CD4-positive, alpha-beta memory T cell (primary cell): Measurements from ENCODE around the gene TTI1. TPM values are rescaled to one million over a fixed set of nuclear protein-coding genes. Genes with fewer than 3 reads are reported as not detected.

Experiments
- CTCF ChIA-PET: fragments of 350-600 bp; sonication (Branson Sonifier 250); formaldehyde crosslinking; loops from one replicate; lab custom pipeline; 2021; ENCODE audit warnings: inconsistent platforms; ENCODE audit not compliant: partially characterized antibody; lab: Charles Lee
- POLR2A ChIA-PET: fragments of 350-600 bp; sonication (Branson Sonifier 250); formaldehyde crosslinking; loops from one replicate; lab custom pipeline; 2021; ENCODE audit not compliant: partially characterized antibody; lab: Charles Lee
- DNase-seq, 5 donors: peaks; one replicate each; pipeline versions ENCODE4 v3.0.0 to v3.0.0-alpha.2; 2020 to 2022; ENCODE audit warnings: mixed read lengths in 1 of 5
- H3K27ac ChIP-seq: one replicate; pipeline ENCODE4 v1.7.0; 2013; ENCODE audit warnings: low read depth, low read length
- H3K27me3 ChIP-seq: 2 replicates; pipeline ENCODE4 v1.7.0; 2013; ENCODE audit warnings: mild to moderate bottlenecking, low read length, moderate library complexity; ENCODE audit not compliant: insufficient read depth
- H3K36me3 ChIP-seq: 2 replicates; pipeline ENCODE4 v1.7.0; 2013; ENCODE audit warnings: mild to moderate bottlenecking, low read length, moderate library complexity; ENCODE audit not compliant: insufficient read depth
- H3K4me1 ChIP-seq: 2 replicates; pipeline ENCODE4 v1.7.0; 2013; ENCODE audit warnings: mild to moderate bottlenecking, low read length, moderate library complexity; ENCODE audit not compliant: insufficient read depth
- H3K4me3 ChIP-seq, 2 donors: one replicate each; pipeline ENCODE4 v1.7.0; 2013; ENCODE audit warnings: low read length in 2 of 2, mild to moderate bottlenecking in 1 of 2
- H3K9me3 ChIP-seq, 2 donors: one replicate each; pipeline ENCODE4 v1.7.0; 2013; ENCODE audit warnings: low read length in 2 of 2, control low read depth in 1 of 2; ENCODE audit not compliant: control insufficient read depth in 1 of 2
- H3K27ac Mint-ChIP-seq, 7 donors: one replicate each; pipeline ENCODE4 v1.8.0; 2020 to 2021; ENCODE audit warnings: mixed read lengths in 7 of 7, mild to moderate bottlenecking in 6 of 7, inconsistent platforms in 3 of 7, moderate library complexity in 3 of 7
- H3K27me3 Mint-ChIP-seq, 2 donors: one replicate each; pipeline ENCODE4 v1.8.0; 2020 to 2021; ENCODE audit warnings: mixed read lengths in 2 of 2
- H3K36me3 Mint-ChIP-seq, 2 donors: one replicate each; pipeline ENCODE4 v1.8.0; 2020 to 2021; ENCODE audit warnings: mixed read lengths in 2 of 2, inconsistent platforms in 1 of 2, mild to moderate bottlenecking in 1 of 2
- H3K4me1 Mint-ChIP-seq, 4 donors: one replicate each; pipeline ENCODE4 v1.8.0; 2020 to 2021; ENCODE audit warnings: mixed read lengths in 4 of 4, mild to moderate bottlenecking in 1 of 4
- H3K4me3 Mint-ChIP-seq, 8 donors: one replicate each; pipeline ENCODE4 v1.8.0; 2020 to 2021; ENCODE audit warnings: mixed read lengths in 8 of 8, mild to moderate bottlenecking in 7 of 8, moderate library complexity in 6 of 8, inconsistent platforms in 3 of 8
- H3K9me3 Mint-ChIP-seq, 8 donors: one replicate each; pipeline ENCODE4 v1.8.0; 2020 to 2021; ENCODE audit warnings: mixed read lengths in 8 of 8, mild to moderate bottlenecking in 5 of 8, inconsistent platforms in 3 of 8, moderate library complexity in 1 of 8
- intact Hi-C: fragments of 100-400 bp; cut with micrococcal nuclease; formaldehyde crosslinking; loops from one replicate; pipeline ENCODE4 v1.15.1; 2023
- polyA plus RNA-seq, 2 donors: library from polyadenylated mRNA; unstranded; fragments of 300-500 nt; fragmentation: Illumina TruSeq; gene quantifications; one replicate each; pipeline ENCODE4 v1.2.3, GENCODE V29; 2021
- total RNA-seq, 2 experiments: library from RNA; stranded (reverse); gene quantifications; one replicate each; pipeline ENCODE4 v1.2.3, GENCODE V29; 2021

Gene TTI1
- total and polyA plus RNA-seq, 4 experiments from 2014 or later: 13.0 to 26.6 (median 22.9) TPM

DNA sequence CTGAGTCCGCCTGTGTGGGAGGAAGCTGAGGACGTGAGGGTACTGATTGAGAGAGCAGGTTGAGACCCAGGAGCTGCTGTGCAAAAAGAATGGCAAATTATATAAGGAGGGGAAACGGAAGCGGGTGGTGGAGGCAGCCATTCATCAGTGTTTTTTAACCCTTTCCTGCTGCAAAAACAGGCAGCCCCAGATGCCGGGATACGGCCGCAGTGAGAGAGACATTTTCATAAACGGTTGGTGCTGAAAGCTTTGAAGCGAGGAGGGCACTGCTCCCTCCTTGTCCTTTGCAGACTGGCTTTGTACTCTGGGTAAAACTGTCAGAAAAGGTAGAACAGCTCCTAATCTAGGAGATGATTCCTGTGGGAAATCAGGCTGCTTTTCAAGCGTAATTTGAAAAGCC, 56.4 kb downstream of the TTI1 start:
- Mint-ChIP-seq H3K27me3 (no peaks in the 10 kb centered on the region), H3K36me3 (peaks cover 22 to 41% of the 10 kb centered on the region in 2 donors), H3K4me3 (no peak overlapping the region), H3K27ac (no peak overlapping the region), H3K4me1 (peaks cover 0 to 6% (median 3%) of the 10 kb centered on the region in 4 donors), H3K9me3 (peaks cover 0 to 6% (median 0%) of the 10 kb centered on the region in 8 donors)
- no peak overlapping the region for H3K4me3 ChIP-seq
- intact Hi-C loops: no loop called here
- no peaks in the 10 kb centered on the region for H3K4me1 ChIP-seq
- H3K36me3 ChIP-seq: no peaks in the 10 kb centered on the region
- no peak for DNase-seq
- H3K27ac ChIP-seq: no peak overlapping the region
- no peaks in the 10 kb centered on the region for H3K9me3 ChIP-seq
- H3K27me3 ChIP-seq: no peaks in the 10 kb centered on the region
- POLR2A ChIA-PET: no interaction called here
- CTCF ChIA-PET: no interaction called here

DNA sequence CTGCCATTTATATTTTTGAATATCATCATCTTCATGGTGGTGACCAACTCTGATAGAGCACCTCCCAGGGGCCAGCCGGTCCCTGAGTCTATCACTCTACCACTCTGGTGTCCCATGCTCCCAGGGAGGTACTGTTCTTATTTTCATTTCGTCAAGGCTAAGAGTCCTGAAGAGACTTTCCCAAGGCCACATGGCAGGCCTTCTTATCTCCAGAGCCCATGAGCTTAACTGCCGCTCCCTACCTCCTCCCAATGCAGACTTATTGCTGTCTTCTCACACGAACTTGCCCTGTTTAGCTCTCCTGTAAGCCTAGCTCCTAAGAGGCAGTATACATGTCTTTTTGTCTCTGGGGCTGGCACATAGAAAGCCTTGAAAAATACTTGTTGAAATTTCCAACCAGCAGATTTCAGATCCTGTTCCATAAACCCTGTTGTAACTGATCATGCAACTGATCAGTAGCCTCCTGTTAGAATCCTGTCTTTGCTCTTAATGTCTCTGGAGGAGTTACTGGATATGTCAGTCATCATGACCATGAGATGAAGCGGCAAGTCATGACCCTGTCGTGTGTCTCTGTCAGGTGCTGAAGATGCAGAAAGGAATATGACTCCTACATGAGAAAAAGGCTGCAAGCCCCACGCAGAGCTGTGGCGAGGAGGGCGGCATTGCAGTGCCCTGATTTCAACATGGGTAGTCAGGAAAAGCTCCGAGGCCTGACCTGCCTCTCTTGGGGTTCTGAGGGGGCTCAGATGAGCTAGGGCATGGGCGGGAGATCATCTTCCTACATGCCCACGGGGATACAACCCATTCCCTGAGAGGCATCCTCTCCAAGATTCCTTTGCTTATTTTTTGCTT, 60.0 kb downstream of the TTI1 start:
- H3K9me3 Mint-ChIP-seq: peaks cover 4 to 27% (median 13%) of the 10 kb centered on the region in 8 donors
- POLR2A ChIA-PET: no interaction called here
- no peaks in the 10 kb centered on the region for H3K27me3 Mint-ChIP-seq
- H3K4me3 Mint-ChIP-seq: no peak overlapping the region
- CTCF ChIA-PET: no interaction called here
- no peak for DNase-seq
- peaks cover 24 to 35% of the 10 kb centered on the region in 2 donors for H3K36me3 Mint-ChIP-seq
- H3K27ac Mint-ChIP-seq: no peak overlapping the region
- no peaks in the 10 kb centered on the region for H3K27me3 ChIP-seq
- peaks cover 0 to 4% of the 10 kb centered on the region in 2 donors for H3K9me3 ChIP-seq
- H3K4me3 ChIP-seq: no peak overlapping the region
- no peak overlapping the region for H3K27ac ChIP-seq
- peaks cover 0 to 6% (median 3%) of the 10 kb centered on the region in 4 donors for H3K4me1 Mint-ChIP-seq
- H3K4me1 ChIP-seq: no peaks in the 10 kb centered on the region
- H3K36me3 ChIP-seq: no peaks in the 10 kb centered on the region
- intact Hi-C loops: no loop called here

DNA sequence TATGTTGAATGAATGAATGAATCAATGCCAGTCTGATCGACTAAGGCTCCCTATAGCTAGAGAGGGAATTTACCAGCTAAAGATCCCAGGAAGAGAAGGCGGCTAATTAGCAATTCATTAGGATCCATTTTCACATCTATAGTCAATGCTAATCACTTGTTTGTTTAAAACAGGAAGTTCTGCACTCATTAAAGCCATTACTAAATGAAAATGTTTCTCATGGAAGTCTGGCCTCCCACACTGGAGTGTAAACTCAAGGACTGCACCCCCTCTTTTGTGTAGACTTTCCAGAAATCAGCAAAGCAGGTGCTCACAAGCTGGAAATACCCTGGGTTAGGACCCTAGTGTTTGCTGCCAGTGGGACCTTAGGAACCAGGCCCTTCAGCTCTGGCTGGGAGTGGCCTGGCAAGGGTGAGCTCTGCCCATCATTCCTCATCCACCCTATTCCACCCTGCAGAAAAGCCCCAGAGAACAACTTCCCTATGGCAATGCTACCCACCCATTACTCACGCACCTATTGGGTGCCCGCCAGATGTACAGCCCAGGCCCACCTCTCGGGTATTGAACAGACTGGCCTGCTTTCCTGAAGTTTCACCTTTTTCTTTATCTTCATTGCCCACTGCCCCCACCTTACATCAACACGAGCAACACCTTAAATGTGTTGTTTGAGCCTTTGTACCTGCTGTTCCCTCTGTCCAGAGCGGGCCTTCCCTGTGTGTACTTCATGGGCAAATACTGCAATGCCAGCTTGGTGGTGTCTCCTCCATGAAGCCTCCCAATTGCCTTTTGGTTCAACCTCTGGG, 60.8 kb downstream of the TTI1 start:
- Mint-ChIP-seq H3K27me3 (no peaks in the 10 kb centered on the region), H3K4me1 (peaks cover 0 to under 1% (median 0%) of the 10 kb centered on the region in 4 donors), H3K27ac (no peak overlapping the region), H3K4me3 (no peak overlapping the region), H3K36me3 (peaks cover 26 to 35% of the 10 kb centered on the region in 2 donors), H3K9me3 (peaks cover 4 to 35% (median 20%) of the 10 kb centered on the region in 8 donors)
- H3K27me3 ChIP-seq: no peaks in the 10 kb centered on the region
- DNase-seq: no peak
- H3K4me1 ChIP-seq: no peaks in the 10 kb centered on the region
- H3K36me3 ChIP-seq: no peaks in the 10 kb centered on the region
- H3K4me3 ChIP-seq: no peak overlapping the region
- intact Hi-C loops: no loop called here
- ChIA-PET CTCF (no interaction called here), POLR2A (no interaction called here)
- no peak overlapping the region for H3K27ac ChIP-seq
- H3K9me3 ChIP-seq: peaks cover 0 to 4% of the 10 kb centered on the region in 2 donors

DNA sequence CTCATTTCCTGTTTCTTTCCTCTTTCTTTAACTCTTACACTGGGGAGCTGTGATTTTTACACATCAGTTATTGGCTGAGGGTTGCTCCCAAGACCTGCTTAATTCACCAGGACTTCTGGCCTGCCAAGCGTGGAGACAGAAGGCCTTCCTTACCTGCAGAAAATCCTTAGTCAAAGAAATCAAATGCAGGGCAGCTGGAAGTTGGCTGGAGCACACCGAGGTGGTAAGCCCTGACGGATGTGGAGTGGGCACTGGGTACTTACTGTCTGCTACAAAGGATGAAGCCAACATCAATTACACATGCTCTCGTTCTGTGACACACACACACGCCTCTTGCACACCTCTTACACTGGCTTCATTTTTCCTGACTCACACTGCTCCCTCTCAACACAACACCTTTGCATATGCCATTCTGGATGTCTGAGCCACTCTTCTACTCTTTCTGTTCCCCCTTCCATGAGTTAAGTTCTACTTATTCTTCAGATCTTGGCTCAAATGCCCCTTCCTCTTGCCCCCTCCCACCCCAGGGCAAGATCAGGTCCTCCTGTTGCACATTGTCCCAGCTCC, 61.6 kb downstream of the TTI1 start:
- Histone ChIP-seq H3K36me3 (no peaks in the 10 kb centered on the region), H3K27ac (no peak overlapping the region), H3K4me3 (no peak overlapping the region), H3K27me3 (no peaks in the 10 kb centered on the region), H3K9me3 (peaks cover 0 to 4% of the 10 kb centered on the region in 2 donors), H3K4me1 (no peaks in the 10 kb centered on the region)
- intact Hi-C loops: no loop called here
- DNase-seq: no peak
- ChIA-PET POLR2A (no interaction called here), CTCF (no interaction called here)
- peaks cover 25 to 35% of the 10 kb centered on the region in 2 donors for H3K36me3 Mint-ChIP-seq
- peaks cover 4 to 43% (median 28%) of the 10 kb centered on the region in 8 donors for H3K9me3 Mint-ChIP-seq
- H3K4me3 Mint-ChIP-seq: no peak overlapping the region
- no peak overlapping the region for H3K27ac Mint-ChIP-seq
- H3K27me3 Mint-ChIP-seq: no peaks in the 10 kb centered on the region
- H3K4me1 Mint-ChIP-seq: no peaks in the 10 kb centered on the region

DNA sequence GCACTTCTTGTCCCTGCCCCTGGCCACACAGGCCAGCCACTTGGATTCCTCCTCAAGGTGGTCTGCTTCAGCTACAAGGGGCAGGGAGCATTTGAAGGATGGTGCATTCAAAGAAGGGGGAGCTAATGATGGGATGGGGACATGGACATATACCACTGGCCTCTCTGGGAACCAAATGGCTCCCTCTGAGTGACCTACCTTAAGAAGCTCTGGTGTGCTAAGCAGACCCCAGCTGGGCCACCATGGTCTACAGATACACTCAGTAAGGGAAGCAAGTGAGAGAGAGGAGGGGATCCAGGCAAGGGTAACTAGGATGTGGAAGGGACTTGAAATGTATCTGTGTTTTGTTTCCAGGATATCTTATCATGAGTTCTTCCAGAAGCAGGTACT, 62.4 kb downstream of the TTI1 start:
- no peak for DNase-seq
- intact Hi-C loops: no loop called here
- CTCF ChIA-PET: no interaction called here
- no peaks in the 10 kb centered on the region for H3K27me3 Mint-ChIP-seq
- H3K4me3 ChIP-seq: no peak overlapping the region
- no peak overlapping the region for H3K4me3 Mint-ChIP-seq
- H3K27me3 ChIP-seq: no peaks in the 10 kb centered on the region
- H3K27ac Mint-ChIP-seq: no peak overlapping the region
- H3K36me3 Mint-ChIP-seq: peaks cover 28 to 32% of the 10 kb centered on the region in 2 donors
- peaks cover 0 to 4% of the 10 kb centered on the region in 2 donors for H3K9me3 ChIP-seq
- H3K9me3 Mint-ChIP-seq: peaks cover 7 to 50% (median 35%) of the 10 kb centered on the region in 8 donors
- no peaks in the 10 kb centered on the region for H3K4me1 Mint-ChIP-seq
- no peaks in the 10 kb centered on the region for H3K36me3 ChIP-seq
- H3K27ac ChIP-seq: no peak overlapping the region
- POLR2A ChIA-PET: no interaction called here
- H3K4me1 ChIP-seq: no peaks in the 10 kb centered on the region

DNA sequence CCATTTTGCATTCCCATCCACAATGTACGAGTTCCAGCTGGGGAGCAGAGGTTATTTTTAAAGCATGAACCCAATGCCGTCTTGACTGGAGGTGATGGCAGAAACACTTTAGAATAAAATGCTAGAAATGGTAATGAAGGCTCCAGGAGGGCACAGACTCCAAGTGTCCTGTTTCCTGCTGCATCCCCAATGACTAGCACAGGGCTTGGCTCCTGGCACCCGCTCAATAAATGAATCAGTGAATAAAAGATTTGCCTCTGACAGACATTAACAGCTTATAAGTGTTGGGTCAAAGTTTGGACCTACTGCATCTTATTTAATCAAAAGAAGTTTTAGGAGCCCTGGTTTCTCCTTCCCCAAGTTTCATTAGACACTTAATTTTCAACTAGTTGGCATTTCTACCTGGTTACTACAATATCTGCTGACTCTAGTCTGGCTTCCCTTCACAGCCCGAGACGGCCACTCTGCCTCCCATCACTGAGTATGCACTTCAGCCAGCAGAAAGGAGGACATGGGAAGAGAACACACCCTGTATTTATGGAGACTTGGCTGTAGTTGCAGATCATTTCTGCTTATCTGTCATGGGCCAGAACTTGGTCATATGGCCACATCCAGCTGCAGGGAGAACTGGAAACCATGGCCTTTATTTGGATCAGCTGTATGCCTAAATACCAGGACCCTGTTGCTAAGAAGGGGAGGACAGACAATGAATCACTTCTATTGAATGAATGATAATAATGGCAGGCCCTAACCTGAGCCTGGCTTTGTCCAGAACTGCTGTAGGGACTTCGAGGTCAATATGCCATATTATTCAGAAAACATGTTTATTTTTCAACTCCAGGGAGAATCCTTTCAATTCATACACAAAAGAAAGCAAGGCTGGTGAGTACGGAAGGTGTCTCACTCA, 63.1 kb downstream of the TTI1 start:
- no peak overlapping the region for H3K4me3 ChIP-seq
- Mint-ChIP-seq H3K4me3 (no peak overlapping the region), H3K36me3 (peaks cover 28 to 32% of the 10 kb centered on the region in 2 donors), H3K9me3 (peaks cover 7 to 53% (median 36%) of the 10 kb centered on the region in 8 donors), H3K27me3 (no peaks in the 10 kb centered on the region), H3K27ac (no peak overlapping the region), H3K4me1 (no peaks in the 10 kb centered on the region)
- no peak for DNase-seq
- ChIA-PET POLR2A (no interaction called here), CTCF (no interaction called here)
- H3K36me3 ChIP-seq: no peaks in the 10 kb centered on the region
- H3K9me3 ChIP-seq: peaks cover 0 to 4% of the 10 kb centered on the region in 2 donors
- no peaks in the 10 kb centered on the region for H3K27me3 ChIP-seq
- no peak overlapping the region for H3K27ac ChIP-seq
- no peaks in the 10 kb centered on the region for H3K4me1 ChIP-seq
- intact Hi-C loops: no loop called here
